IMR-90 (cell line): Measurements from ENCODE around the gene AUH. TPM values are rescaled to one million over a fixed set of nuclear protein-coding genes. Genes with fewer than 3 reads are reported as not detected.
A peak's percentile ranks its signal among the peaks of the same experiment; 100 is the strongest.

Source experiments
- ATAC-seq: fragments of 200-7000 bp; cut with Tn5 transposase; 2 replicates; pipeline ENCODE4 v1.9.1; 2020; ENCODE audit warnings: low read depth, mild to moderate bottlenecking, moderate library complexity
- BruUV-seq: library from RNA; stranded (reverse); fragments of 400-500 nt; replicated peaks from 2 replicates; lab custom pipeline; 2021; lab: Mats Ljungman, UMichigan
- CTCF ChIA-PET: fragments of 300-600 bp; formaldehyde crosslinking; extraction: SDS; loops from one replicate; lab custom pipeline; 2021; ENCODE audit warnings: antibody characterized with exemption; lab: Yijun Ruan, JAX
- POLR2A ChIA-PET: fragments of 300-600 bp; sonication (Branson Sonifier 250); formaldehyde crosslinking; loops from one replicate; lab custom pipeline; 2022; ENCODE audit warnings: antibody characterized with exemption; ENCODE audit not compliant: unreplicated experiment; lab: Charles Lee
- DNase-seq: peaks from one replicate; pipeline ENCODE4 v3.0.0; 2013
- H2AFZ ChIP-seq: replicated peaks from 2 replicates; pipeline ENCODE3; 2013; ENCODE audit warnings: low read length, mild to moderate bottlenecking; ENCODE audit not compliant: poor library complexity
- H2AK5ac ChIP-seq: 2 replicates; pipeline ENCODE4 v1.6.1; 2013; ENCODE audit warnings: low read depth, low read length, inconsistent platforms
- H2AK9ac ChIP-seq: replicated peaks from 2 replicates; pipeline ENCODE3; 2013; ENCODE audit warnings: mild to moderate bottlenecking, low read depth, low read length, moderate library complexity; ENCODE audit not compliant: poor library complexity
- H2BK120ac ChIP-seq: 2 replicates; pipeline ENCODE4 v1.6.1; 2013; ENCODE audit warnings: low read depth, low read length, inconsistent platforms
- H2BK15ac ChIP-seq: 3 replicates; pipeline ENCODE4 v1.6.1; 2013; ENCODE audit warnings: low read depth, low read length, inconsistent platforms
- H2BK20ac ChIP-seq: 2 replicates; pipeline ENCODE4 v1.6.1; 2013; ENCODE audit warnings: low read depth, mild to moderate bottlenecking, inconsistent platforms, low read length, moderate library complexity
- H2BK5ac ChIP-seq: 2 replicates; pipeline ENCODE4 v1.6.1; 2013; ENCODE audit warnings: mild to moderate bottlenecking, low read depth, low read length, inconsistent platforms; ENCODE audit not compliant: poor library complexity, severe bottlenecking
- H3K14ac ChIP-seq: replicated peaks from 2 replicates; pipeline ENCODE4 v1.6.1; 2013; ENCODE audit warnings: low read depth, low read length, inconsistent platforms
- H3K18ac ChIP-seq: 2 replicates; pipeline ENCODE4 v1.6.1; 2013; ENCODE audit warnings: low read depth, low read length, control low read depth
- H3K23ac ChIP-seq: 2 replicates; pipeline ENCODE4 v1.6.1; 2013; ENCODE audit warnings: low read depth, low read length, inconsistent platforms
- H3K27ac ChIP-seq: 2 replicates; pipeline ENCODE4 v1.5.1; 2013; ENCODE audit warnings: mild to moderate bottlenecking, control low read depth, low read length; ENCODE audit not compliant: insufficient read depth
- H3K27me3 ChIP-seq: 2 replicates; pipeline ENCODE4 v1.6.1; 2013; ENCODE audit warnings: low read length; ENCODE audit not compliant: control insufficient read depth, insufficient read depth
- H3K36me3 ChIP-seq: 2 replicates; pipeline ENCODE4 v1.6.1; 2013; ENCODE audit warnings: low read length, mixed read lengths; ENCODE audit not compliant: control insufficient read depth, insufficient read depth
- H3K4ac ChIP-seq: 2 replicates; pipeline ENCODE4 v1.6.1; 2013; ENCODE audit warnings: low read depth, low read length, inconsistent platforms
- H3K4me1 ChIP-seq: 2 replicates; pipeline ENCODE4 v1.6.1; 2013; ENCODE audit warnings: low read length, mixed read lengths; ENCODE audit not compliant: control insufficient read depth, insufficient read depth
- H3K4me2 ChIP-seq: 2 replicates; pipeline ENCODE4 v1.6.1; 2013; ENCODE audit warnings: low read depth, mild to moderate bottlenecking, control low read depth, low read length, moderate library complexity
- H3K4me3 ChIP-seq: 2 replicates; pipeline ENCODE4 v1.5.1; 2013; ENCODE audit warnings: low read depth, mild to moderate bottlenecking, control low read depth, low read length, moderate library complexity; ENCODE audit not compliant: insufficient read depth
- H3K56ac ChIP-seq: 2 replicates; pipeline ENCODE4 v1.6.1; 2013; ENCODE audit warnings: low read length, inconsistent platforms; ENCODE audit not compliant: insufficient read depth; ENCODE audit errors: extremely low read depth
- H3K79me1 ChIP-seq, 2 experiments: 2 replicates each; pipeline ENCODE4 v1.6.1; 2013; ENCODE audit warnings: low read length in 2 of 2, inconsistent platforms in 1 of 2, low read depth in 1 of 2
- H3K9ac ChIP-seq: 2 replicates; pipeline ENCODE4 v1.6.1; 2013; ENCODE audit warnings: low read depth, low read length, control low read depth
- H3K9me1 ChIP-seq: 2 replicates; pipeline ENCODE4 v1.6.1; 2013; ENCODE audit warnings: low read length, inconsistent platforms; ENCODE audit not compliant: insufficient read depth
- H3K9me3 ChIP-seq: 2 replicates; pipeline ENCODE4 v1.6.1; 2013; ENCODE audit warnings: low read length; ENCODE audit not compliant: control insufficient read depth, insufficient read depth
- H4K20me1 ChIP-seq: 2 replicates; pipeline ENCODE4 v1.6.1; 2013; ENCODE audit warnings: low read length, inconsistent platforms; ENCODE audit not compliant: insufficient read depth
- H4K5ac ChIP-seq: 2 replicates; pipeline ENCODE4 v1.6.1; 2013; ENCODE audit warnings: mild to moderate bottlenecking, low read depth, low read length, control low read depth
- H4K8ac ChIP-seq, 2 experiments: 2 replicates each; pipeline ENCODE4 v1.6.1; 2013; ENCODE audit warnings: low read depth in 2 of 2, low read length in 2 of 2, control low read depth in 1 of 2, inconsistent platforms in 1 of 2
- H4K91ac ChIP-seq: 2 replicates; pipeline ENCODE4 v1.6.1; 2013; ENCODE audit warnings: low read depth, low read length, inconsistent platforms; ENCODE audit not compliant: insufficient read depth
- MAFK ChIP-seq: IDR thresholded peaks from 2 replicates; pipeline ENCODE4 v1.6.1; 2012; ENCODE audit warnings: low read depth, low read length, improper control_type of control experiment
- RAD21 ChIP-seq: IDR thresholded peaks from 2 replicates; pipeline ENCODE4 v1.6.1; 2012; ENCODE audit warnings: low read length, improper control_type of control experiment
- SMC3 ChIP-seq: fragments of 150-350 bp; IDR thresholded peaks from 2 replicates; pipeline ENCODE4 v1.6.1; 2016; ENCODE audit warnings: low read depth, mild to moderate bottlenecking, antibody characterized with exemption, low read length, moderate library complexity
- USF2 ChIP-seq: fragments of 150-350 bp; IDR thresholded peaks from 2 replicates; pipeline ENCODE4 v1.6.1; 2017; ENCODE audit warnings: mild to moderate bottlenecking, antibody characterized with exemption, low read length, low read depth
- WGBS, 2 experiments: methylation state at CpG; one replicate each; pipeline versions ENCODE4 v1.1.5 to v1.1.7; 2013; ENCODE audit warnings: missing lambda C conversion rate in 2 of 2; ENCODE audit not compliant: insufficient read length in 1 of 2; ENCODE audit errors: extremely low coverage in 2 of 2; 5-methylcytosine and 5-hydroxymethylcytosine counted together
- dilution Hi-C: fragments of 300-500 bp; cut with HindIII; formaldehyde crosslinking; loops from one replicate; pipeline ENCODE4 v1.14.3; 2018; ENCODE audit warnings: low sequenced_read_pairs; ENCODE audit not compliant: unreplicated experiment
- in situ Hi-C: fragments of 300-500 bp; cut with MboI; formaldehyde crosslinking; loops from 3 replicates; pipeline ENCODE4 v1.14.3; 2019; ENCODE audit warnings: low sequenced_read_pairs, inconsistent platforms, mixed read lengths
- intact Hi-C: fragments of 100-400 bp; cut with micrococcal nuclease; formaldehyde crosslinking; loops from 2 replicates; pipeline ENCODE4 v1.10.0; 2022
- polyA plus RNA-seq, 3 experiments: library from polyadenylated mRNA; depleted of rRNA; stranded (reverse); fragments of >200 nt; gene quantifications; 2 replicates each; pipeline ENCODE4 v1.2.3, GENCODE V29; 2012; ENCODE audit warnings: low replicate concordance in 1 of 3
- total RNA-seq: library from RNA; depleted of rRNA; stranded (reverse); fragments of >200 nt; gene quantifications from 2 replicates; pipeline ENCODE4 v1.2.3, GENCODE V29; 2012

The AUH gene
- total and polyA plus RNA-seq, 2 of the 4 experiments (the other 2 are of a cell fraction), result 5.9 to 8.1 TPM

GRCh38 chr9:91360551-91361290 lies 997 bp downstream of the AUH start:
- Histone ChIP-seq H4K5ac (peak overlapping the region; percentile 56), H4K91ac (peak overlapping the region; percentile 13; the same call in 1 of the 2 replicates), H3K4me3 (peak overlapping the region; percentile 100), H3K9me3 (no peaks in the 10 kb centered on the region), H3K18ac (peak overlapping the region; percentile 24; the same call in 1 of the 2 replicates), H2BK20ac (no peak overlapping the region), H3K4ac (peak overlapping the region; percentile 29), H4K20me1 (no peaks in the 10 kb centered on the region), H3K9ac (peak overlapping the region; percentile 87), H3K27ac (peak overlapping the region; percentile 80; the same call in 1 of the 2 replicates), H2AK5ac (no peak overlapping the region), H3K79me1 (peaks cover 24 to 61% of the 10 kb centered on the region in 2 experiments), H3K56ac (no peak overlapping the region), H3K27me3 (no peaks in the 10 kb centered on the region), H3K36me3 (0 out of 2 replicates have a peak, but pooled peaks cover 1% of the 10 kb centered on the region), H3K9me1 (peaks cover 16% of the 10 kb centered on the region), H2AFZ (peak overlapping the region; percentile 96), H2AK9ac (peak overlapping the region; percentile 81), H4K8ac (peak overlapping the region; percentile 48 to 97; a peak in 2 of 4 replicates), H3K14ac (peak overlapping the region; percentile 60), H2BK5ac (peak overlapping the region; percentile 74), H2BK15ac (peak overlapping the region; percentile 2; the same call in 1 of the 3 replicates), H2BK120ac (peak overlapping the region; percentile 72), H3K4me2 (peak overlapping the region; percentile 99), H3K4me1 (peaks cover 6% of the 10 kb centered on the region), H3K23ac (peak overlapping the region; percentile 84)
- ATAC-seq (no peak), DNase-seq (no peak)
- WGBS, 2 experiments, result 60% methylated on average over 1 of the region's 10 CpGs; no CpG with 5 or more reads in 1 of the 2 experiments
- intact Hi-C loops, result loop anchor here (1.0 to 2.0 kb wide), 2 partner anchors 62 to 323 kb away; partner anchors contain the start of gene NFIL3
- dilution Hi-C loops, result no loop called here
- POLR2A ChIA-PET, result no interaction called here
- in situ Hi-C loops, result no loop called here
- TF ChIP-seq RAD21 (0 out of 2 replicates have a peak, but pooled peaks have one; percentile 5), USF2 (no peak), MAFK (no peak), SMC3 (0 out of 2 replicates have a peak, but pooled peaks have one; percentile 6)
- no TSS peak for BruUV-seq
- CTCF ChIA-PET, result interaction anchor here (2.1 kb wide), 1 partner anchor 271 kb away, joined by 6 read pairs; no protein-coding TSS in a partner anchor
